ENCODE data around the gene ROBO1. TPM values are rescaled to one million over a fixed set of nuclear protein-coding genes. Genes with fewer than 3 reads are reported as not detected.

ROBO1 gene
- total and polyA plus RNA-seq, 2 of the 8 experiments (the other 6 are each of a cell fraction or from before 2014, with no cell fraction given), result 51.4 to 91.0 TPM

DNA sequence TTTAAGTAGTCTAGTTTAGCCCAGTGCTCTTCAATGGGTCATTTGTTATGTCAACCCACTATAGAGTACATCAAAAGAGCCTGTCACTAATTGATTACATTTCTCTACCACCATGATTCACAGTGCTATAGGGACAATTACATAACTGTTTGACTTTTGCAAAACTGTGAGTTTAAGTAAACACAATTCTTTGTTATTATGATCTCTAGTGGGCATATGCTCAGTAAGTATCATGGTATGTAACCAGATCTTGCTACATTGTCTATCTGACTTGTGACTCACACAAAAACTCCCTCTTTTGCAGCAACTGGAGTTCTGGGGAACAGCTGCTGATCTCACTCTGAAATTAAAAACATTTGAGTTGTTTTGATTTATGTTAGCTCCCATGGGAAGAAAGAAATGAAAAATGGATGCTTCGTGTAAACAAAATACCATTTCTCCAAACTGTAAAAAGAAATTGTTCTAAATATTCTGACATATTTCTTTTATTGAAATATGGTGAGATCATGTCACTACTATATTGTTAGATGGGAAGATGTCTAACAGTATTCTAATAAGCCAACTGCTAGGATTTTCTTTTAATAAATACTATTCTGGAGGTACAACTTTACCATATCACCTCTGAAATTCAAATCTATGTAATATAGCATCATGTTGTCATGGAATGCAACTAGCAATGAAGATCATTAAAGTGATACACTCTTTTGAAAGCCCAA is 470.4 kb downstream of the ROBO1 start:
- no peak overlapping the region for H2BK15ac ChIP-seq (ENCODE audit: low read length)
- H3K56ac ChIP-seq (replicated peaks; ENCODE audit: insufficient read length, low read depth, low read length), result no peak overlapping the region
- no peak for FAIRE-seq
- H3K4me2 ChIP-seq (ENCODE audit: insufficient read depth in 1 of 2, low read depth in 2 of 2, low read length in 2 of 2), result no peak overlapping the region
- no peaks in the 10 kb centered on the region for H3K27me3 ChIP-seq (replicated peaks in 1 of 4; ENCODE audit: control insufficient read depth in 3 of 4, extremely low read depth in 1 of 4, insufficient read depth in 3 of 4, low read length in 3 of 4)
- no peak overlapping the region for H3K23ac ChIP-seq (ENCODE audit: insufficient read length)
- H2AK5ac ChIP-seq (ENCODE audit: low read depth, low read length), result no peak overlapping the region
- no peak overlapping the region for H2AFZ ChIP-seq (ENCODE audit: low read length)
- DNase-seq (ENCODE audit: low read depth in 1 of 2, low spot score in 2 of 2), result no peak
- ChIA-PET POLR2A (ENCODE audit: partially characterized antibody) (no interaction called here), CTCF (ENCODE audit: partially characterized antibody) (no interaction called here)
- H3K4me3 ChIP-seq (ENCODE audit: extremely low read depth in 1 of 4, insufficient read depth in 2 of 4, low read depth in 3 of 4, low read length in 4 of 4), result no peak overlapping the region
- H2BK120ac ChIP-seq (replicated peaks; ENCODE audit: low read depth, low read length), result no peak overlapping the region
- no peaks in the 10 kb centered on the region for H3K79me2 ChIP-seq (ENCODE audit: control insufficient read depth in 1 of 2, insufficient read depth in 2 of 2, low read length in 2 of 2)
- H3K36me3 ChIP-seq (ENCODE audit: control insufficient read depth in 2 of 4, insufficient read depth in 4 of 4, low read length in 3 of 4), result peaks cover 0 to 4% (median 0%) of the 10 kb centered on the region in 4 experiments; a peak in 1 of 8 replicates
- no peak overlapping the region for H3K27ac ChIP-seq (ENCODE audit: low read depth, low read length)
- no peak overlapping the region for H3K14ac ChIP-seq (ENCODE audit: insufficient read length)
- H3K79me1 ChIP-seq (ENCODE audit: low read depth, low read length), result no peaks in the 10 kb centered on the region
- H2BK20ac ChIP-seq (ENCODE audit: low read length), result no peak overlapping the region
- 77% methylated on average over 1 of the region's 1 CpG; no CpG with 5 or more reads in 1 of the 2 experiments for WGBS, 2 experiments (ENCODE audit: extremely low coverage in 1 of 2, insufficient coverage in 1 of 2, insufficient read length in 1 of 2, insufficient replicate concordance in 2 of 2, low coverage in 1 of 2, low lambda C conversion rate in 2 of 2, missing lambda C conversion rate in 1 of 2)
- no peak overlapping the region for H2BK12ac ChIP-seq (ENCODE audit: low read depth, low read length)
- H3K9me3 ChIP-seq (ENCODE audit: insufficient read depth in 2 of 2, low read depth in 1 of 2, low read length in 1 of 2), result peaks cover 3 to 8% of the 10 kb centered on the region in 2 experiments; a peak in 1 of 4 replicates
- H2BK5ac ChIP-seq (ENCODE audit: low read depth, low read length), result no peak overlapping the region
- no peak overlapping the region for H3K18ac ChIP-seq (ENCODE audit: extremely low read depth, low read length)
- no peak overlapping the region for H4K5ac ChIP-seq (ENCODE audit: insufficient read length, low read depth, low read length)
- H3K9ac ChIP-seq (replicated peaks in 1 of 4; ENCODE audit: extremely low read depth in 1 of 4, low read depth in 3 of 4, low read length in 3 of 4), result no peak overlapping the region
- H4K8ac ChIP-seq (ENCODE audit: extremely low read depth, insufficient read depth, low read length), result no peak overlapping the region
- TF ChIP-seq JUND (IDR thresholded peaks at IDR 0.05; ENCODE audit: low read length) (0 out of 2 replicates have a peak, but pooled peaks have one; percentile 15), ZNF274 (IDR thresholded peaks at IDR 0.05; ENCODE audit: borderline replicate concordance, extremely low read depth, low read length) (no peak)
- H3K23me2 ChIP-seq (ENCODE audit: low read depth, low read length), result no peaks in the 10 kb centered on the region
- H3K4ac ChIP-seq (replicated peaks; ENCODE audit: insufficient read length, low read depth, low read length), result no peak overlapping the region
- no peaks in the 10 kb centered on the region for H4K20me1 ChIP-seq (replicated peaks in 1 of 2; ENCODE audit: control insufficient read depth in 1 of 2, insufficient read depth in 2 of 2, low read length in 2 of 2)
- H3K4me1 ChIP-seq (replicated peaks in 1 of 4; ENCODE audit: control insufficient read depth in 3 of 4, insufficient read depth in 4 of 4, low read length in 3 of 4), result peaks cover 0 to 3% (median 0%) of the 10 kb centered on the region in 4 experiments; a peak in 1 of 7 replicates
- no peak overlapping the region for H4K91ac ChIP-seq (replicated peaks; ENCODE audit: insufficient read length, low read length)
